ENCODE results near the gene SEC61A2.
"Not testable (repeated sequence)": the region's sequence is repeated elsewhere in the genome, so short reads cannot be mapped to it uniquely, and the experiment has no call there.

SEC61A2 gene

DNA sequence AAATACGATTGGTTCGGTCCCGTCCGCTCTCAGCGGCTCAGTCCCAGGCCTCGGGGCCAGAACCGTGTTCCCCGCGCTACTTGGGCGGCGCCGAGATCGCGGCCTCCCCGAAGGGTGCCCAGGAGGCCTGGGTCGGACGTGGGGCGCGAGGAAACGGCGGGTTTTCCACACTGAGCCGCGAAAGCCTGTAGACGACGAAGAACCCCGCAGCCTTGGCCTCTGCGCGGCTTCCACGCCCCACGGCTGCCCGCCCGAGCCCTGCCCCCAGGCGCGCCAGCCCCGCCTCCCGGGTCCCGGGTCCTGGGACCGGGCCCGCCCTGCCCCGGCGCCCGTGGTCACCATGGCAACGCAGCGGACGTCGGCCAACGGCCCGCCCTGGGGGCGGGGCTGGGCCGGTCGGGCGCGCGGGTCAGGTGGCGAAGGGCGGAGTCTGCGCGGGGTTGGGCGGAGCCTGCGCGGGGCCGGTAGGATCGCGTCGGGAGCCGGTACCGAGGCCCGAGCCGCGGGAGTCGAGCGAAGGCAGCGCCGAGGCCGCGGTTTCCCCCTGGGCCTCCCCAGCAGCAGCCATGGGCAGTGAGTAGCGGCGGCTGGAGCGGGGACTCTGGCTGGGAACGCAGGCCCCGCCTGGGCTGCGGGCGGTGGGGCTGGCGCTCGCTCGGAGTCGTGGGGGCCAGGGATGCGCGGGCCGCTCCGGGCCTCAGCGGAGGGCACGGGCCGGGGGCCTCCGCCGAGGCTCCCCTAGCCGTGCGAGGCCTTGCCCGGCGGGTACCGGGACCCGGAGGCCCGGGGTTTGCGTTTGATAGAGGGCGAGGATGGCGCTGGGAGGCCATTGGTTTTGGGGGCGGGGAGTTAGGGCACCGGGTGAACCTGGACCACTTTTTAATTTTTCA lies at the start of gene SEC61A2:
SEC61A2 (plus strand) TSS at position 456 of the 890 bp plus-strand sequence; CDS start at position 567, 111 bp downstream.
- DNase-seq, result peak; percentile 99

DNA sequence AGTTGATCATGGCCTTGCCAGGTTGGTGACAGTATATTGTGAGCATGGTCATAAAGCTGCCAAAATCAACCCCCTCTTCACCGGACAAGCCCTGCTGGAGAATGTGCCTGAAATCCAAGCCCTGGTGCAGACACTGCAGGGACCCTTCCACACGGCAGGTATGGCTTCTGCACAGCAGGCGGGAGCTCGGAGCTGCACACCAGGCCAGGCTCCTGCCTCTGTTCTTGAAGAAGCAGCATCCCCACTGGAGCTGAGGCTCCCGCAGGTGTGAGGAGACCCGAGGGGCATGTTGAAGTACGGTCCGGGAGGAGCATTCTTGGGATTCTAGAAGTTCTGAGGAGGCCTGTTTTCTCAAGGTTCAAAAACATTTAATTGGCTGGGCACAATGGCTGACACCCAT lies 48.0 kb upstream of the SEC61A2 start:
- DNase-seq, result no peak

DNA sequence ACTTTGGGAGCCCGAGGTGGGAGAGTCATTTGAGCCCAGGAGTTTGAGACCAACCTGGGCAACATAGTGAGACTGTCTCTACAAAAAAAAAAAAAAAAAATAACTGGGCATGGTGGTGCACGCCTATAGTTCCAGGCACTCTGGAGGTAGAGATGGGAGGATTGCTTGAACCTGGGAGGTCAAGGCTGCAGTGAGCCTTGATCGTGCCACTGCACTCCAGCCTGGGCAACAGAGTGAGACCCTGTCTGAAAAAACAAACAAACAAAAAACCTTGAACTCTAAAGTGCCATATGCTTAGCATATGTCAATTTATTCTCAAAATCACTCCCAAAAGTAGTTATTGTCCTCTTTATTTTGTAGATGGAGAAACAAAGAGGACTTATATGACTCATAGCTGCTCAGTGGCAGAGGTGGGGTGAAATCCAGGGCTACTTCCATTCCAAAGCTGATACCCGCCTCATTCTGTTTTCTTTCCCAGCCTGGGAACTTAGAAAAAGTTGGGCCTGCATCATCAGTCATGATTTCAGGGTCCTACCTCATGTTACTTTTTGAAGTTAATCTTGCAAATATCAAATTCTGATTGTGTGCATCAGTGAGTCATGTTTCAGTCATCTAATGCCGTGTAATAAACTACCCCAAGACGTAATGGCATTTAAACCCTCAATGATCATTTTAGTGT lies 47.5 kb upstream of the SEC61A2 start:
- no peak for DNase-seq

DNA sequence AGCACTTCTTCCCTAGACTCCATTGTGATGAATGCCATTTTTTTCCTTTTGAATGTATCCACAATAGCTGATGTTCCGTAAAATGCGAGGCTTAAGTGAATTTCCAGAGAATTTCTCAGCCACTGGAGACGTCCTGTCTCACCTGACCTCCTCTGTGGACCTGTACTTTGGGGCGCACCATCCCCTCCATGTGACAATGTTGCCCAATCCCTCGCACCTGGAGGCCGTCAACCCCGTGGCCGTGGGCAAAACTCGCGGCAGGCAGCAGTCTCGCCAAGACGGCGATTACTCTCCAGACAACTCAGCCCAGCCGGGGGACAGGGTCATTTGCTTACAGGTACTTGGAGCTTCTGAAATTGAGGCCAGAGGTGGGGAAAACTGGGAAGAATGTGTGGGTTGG lies 40.6 kb upstream of the SEC61A2 start:
- no peak for DNase-seq

DNA sequence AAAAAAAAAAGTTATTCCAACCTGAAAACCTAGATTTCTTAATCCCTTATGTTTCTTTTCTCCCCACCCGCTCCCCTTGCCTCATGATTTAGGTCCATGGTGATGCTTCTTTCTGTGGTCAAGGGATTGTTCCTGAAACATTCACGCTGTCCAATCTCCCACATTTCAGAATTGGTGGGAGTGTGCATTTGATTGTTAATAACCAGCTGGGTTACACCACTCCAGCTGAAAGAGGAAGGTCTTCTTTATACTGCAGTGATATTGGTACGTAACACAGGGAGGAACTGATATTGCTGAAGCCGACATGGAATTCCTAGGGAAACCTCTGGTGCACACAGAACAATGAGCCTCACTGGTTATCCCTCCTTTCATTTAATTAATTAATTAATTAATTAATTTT lies 38.1 kb upstream of the SEC61A2 start:
- no peak for DNase-seq

DNA sequence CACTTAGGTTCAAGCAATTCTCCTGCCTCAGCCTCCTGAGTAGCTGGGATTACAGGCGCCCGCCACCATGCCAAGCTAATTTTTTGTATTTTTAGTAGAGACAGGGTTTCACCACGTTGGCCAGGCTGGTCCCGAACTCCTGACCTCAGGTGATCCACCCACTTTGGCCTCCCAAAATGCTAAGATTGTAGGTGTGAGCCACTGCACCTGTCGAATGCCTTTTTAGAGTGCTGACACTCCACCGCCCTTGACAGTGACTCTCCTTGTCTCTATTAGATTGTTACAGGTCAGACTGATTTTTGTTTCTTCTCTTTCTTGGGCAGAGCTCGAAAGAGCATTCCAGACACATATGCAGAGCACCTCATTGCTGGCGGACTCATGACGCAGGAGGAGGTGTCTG lies 32.1 kb upstream of the SEC61A2 start:
- DNase-seq, result not testable (repeated sequence)

DNA sequence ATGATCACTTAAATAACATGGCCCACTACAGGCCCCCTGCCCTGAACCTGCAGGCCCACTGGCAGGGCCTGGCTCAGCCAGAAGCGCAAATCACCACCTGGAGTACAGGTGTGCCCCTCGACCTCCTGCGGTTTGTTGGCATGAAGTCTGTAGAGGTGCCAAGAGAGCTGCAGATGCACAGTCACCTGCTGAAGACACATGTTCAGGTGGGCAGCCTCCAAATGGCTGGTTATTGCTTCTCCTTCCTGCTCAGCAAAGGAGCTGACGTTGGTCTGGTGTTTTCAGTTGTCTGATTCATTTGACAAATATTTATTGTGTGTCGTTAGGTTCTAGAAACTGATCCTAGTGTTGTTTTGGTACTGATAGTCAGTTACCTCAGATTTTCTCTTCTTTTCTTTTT lies 31.7 kb upstream of the SEC61A2 start:
- no peak for DNase-seq

DNA sequence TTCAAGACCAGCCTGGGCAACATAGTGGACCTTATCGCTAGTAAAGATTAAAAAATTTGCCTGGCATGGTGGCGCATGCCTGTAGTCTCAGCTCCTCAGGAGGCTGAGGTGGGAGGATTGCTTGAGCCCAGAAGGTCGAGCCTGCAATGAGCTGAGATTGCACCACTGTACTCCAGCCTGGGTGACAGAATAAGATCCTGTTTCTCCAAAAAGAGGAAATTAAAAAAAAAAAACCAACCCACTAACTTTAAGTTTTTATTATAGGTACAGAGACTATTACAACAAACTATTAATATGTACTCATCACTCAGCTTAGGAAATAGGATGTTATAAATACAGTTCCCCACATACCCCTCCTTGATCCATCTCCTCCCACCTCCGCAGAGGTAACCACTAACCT lies 30.5 kb upstream of the SEC61A2 start:
- no peak for DNase-seq

DNA sequence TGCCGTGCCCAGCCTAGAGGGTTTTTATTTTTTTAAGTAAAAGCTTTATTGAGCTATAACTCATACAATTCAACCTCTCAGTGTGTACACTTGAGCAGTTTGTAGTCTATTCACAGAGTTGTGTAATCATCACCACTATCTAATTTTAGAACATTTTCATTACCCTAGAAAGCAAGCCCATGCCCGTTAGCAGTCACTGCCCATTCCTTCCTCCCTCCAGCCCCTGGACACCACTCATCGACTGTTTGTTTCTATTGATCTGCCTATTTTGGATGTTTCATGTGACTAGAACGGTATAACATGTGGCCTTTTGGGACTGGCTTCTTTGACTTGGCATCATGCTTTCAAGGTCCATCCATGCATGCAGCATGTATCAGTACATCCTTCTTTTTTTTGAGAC lies 25.7 kb upstream of the SEC61A2 start:
- no peak for DNase-seq

DNA sequence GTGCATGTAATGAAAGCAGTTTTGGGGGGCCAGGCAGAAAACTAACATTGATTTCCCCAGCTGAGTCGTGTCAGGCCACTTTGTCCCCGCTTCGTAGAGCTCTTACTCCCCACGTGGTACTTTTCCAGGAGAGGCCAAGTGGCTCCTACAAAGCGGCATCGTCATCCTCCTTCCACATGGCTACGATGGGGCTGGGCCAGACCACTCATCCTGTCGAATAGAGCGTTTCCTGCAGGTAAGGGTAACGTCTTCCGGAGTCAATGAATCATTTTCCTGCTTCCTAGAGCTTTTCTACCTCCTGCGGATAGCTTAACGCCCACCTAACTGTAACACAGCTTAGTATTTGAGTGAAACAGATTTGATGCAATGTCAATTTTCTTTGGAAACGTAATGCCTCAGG lies 21.7 kb upstream of the SEC61A2 start:
- no peak for DNase-seq

DNA sequence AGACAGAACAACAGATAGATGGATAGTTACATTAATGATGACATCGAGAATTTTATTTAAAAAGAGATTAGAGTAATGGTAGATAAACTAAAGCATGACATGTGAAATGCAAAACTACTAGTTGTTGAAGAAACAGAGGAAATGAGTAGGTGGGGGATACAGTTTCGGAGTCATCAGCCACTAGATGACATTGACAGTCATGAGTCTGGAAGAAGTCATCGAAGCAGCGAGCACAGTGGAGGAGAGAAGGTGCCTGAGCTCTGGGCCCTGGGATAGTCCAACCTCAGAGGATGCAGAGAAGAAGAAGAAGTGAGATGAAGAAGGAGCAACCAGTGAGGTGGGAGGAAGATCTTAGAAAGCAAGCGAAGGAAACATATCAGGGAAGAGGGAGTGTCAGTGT lies 20.2 kb upstream of the SEC61A2 start:
- DNase-seq, result no peak

DNA sequence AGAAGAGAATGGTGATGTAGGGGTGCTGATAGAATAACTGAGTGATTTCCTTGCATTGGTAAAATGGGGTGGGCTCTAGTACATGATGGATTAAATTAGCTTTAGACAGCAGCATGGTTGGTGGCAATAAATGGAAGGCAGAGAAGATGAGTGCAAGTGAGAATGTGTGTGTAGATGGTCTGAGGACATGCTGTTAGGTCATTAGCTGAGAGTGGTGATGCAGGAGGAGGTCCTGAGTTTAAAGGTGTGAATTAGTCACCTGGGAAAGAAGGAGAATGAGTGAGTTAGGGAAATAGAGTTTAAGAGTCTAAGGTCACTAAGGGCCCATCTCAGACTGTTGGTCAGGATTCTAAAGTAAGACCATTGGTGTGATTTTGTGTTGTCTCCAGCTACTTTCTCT lies 17.9 kb upstream of the SEC61A2 start:
- no peak for DNase-seq

DNA sequence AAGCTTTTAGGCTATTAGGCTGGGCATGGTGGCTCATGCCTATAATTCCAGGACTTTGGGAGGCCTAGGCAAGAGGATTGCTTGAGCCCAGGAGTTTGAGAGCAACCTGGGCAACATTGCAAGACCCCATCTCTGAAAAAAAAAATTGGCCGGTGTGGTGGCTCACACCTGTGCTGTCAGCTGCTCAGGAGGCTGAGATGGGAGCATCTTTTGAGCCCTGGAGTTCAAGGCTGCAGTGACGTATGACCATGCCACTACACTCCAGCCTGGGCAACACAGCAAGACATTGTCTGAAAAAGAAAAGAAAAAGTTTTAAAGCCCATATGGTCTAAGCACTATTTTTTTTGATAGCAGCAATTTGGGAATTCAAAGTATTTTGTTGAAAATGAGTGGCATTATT lies 15.8 kb upstream of the SEC61A2 start:
- DNase-seq, result no peak

DNA sequence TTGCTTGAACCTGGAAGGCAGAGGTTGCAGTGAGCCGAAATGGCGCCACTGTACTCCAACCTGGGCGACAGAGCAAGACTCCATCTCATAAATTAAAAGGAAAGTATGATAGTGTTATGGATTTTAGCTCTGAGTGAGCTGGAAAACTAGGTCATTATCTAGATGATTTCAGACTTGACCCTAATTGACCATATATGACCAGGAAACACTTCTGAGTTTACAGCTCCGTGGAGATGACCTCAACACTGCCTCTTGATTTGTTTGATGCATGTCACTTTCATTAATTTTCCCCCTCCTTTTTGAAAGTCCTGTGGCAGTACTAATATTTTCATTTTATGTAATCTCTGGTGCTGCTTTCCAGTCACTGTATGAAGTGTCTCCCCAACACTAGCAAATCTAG lies 7.8 kb upstream of the SEC61A2 start:
- no peak for DNase-seq

DNA sequence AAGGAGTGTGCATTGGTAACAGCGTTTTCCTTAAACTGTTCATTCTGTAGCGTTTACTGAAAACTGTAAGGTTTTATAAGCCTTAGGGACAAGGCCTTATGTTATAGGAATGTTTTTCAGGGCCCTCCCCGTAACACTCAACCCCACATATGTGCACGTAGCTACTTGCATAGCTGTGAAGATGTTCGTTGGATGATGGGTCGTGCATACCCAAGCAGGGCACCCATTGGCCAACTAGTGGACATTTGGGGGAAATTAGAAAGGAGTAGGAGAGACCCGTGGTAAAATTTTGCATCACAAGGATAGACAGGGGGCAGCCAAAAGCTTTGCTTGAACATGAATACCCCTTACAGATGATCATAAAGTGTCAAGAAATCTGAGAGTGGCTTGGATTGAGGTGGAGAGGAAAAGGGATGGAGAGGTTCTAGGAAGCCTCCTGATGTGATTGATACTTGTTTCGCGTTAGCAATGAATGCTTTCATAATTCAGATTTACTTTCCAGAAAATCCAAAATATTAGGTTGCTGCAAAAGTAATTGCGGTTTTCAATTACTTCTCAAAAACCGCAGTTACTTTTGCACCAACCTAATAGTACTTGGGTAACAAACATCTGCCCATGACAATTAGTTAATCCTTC lies 878 bp downstream of the SEC61A2 start:
- peak; percentile 30 for DNase-seq

DNA sequence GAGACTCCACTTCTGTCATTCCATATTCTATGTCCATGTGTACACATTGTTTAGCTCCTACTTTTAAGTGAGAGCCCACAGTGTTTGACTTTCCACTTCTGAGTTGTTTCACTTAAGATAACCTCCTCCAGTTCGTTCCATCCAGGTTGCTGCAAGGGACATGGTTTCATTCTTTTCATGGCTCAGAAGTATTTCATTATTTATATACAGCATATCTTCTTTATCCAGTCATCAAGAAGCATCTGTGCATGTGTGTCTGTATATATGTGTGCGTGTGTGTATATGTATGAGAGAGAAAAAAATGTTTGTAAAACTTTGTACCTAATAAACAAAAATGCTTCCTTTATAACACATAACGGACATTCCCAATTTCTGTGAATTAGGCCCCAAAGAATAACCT lies 6.2 kb downstream of the SEC61A2 start:
- DNase-seq, result no peak

DNA sequence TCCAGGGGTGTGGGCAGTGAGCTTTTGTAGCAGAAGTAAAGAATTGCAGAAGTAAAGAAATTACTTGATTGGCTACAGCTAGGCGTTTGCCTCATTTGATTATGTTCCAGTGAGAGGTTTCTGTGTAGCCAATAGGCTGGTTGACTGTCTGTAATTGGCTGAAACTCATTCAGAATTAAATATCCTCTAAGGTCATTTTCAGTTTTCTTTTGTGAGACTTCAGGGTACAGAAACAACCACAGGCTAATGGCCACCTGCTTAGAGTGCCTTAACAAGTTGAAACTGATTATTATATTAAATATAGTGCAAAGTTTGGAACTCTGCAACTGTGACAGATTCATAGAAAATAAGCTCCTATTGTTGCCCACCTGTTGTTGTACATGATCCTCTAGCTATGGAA lies 10.6 kb downstream of the SEC61A2 start:
- no peak for DNase-seq

DNA sequence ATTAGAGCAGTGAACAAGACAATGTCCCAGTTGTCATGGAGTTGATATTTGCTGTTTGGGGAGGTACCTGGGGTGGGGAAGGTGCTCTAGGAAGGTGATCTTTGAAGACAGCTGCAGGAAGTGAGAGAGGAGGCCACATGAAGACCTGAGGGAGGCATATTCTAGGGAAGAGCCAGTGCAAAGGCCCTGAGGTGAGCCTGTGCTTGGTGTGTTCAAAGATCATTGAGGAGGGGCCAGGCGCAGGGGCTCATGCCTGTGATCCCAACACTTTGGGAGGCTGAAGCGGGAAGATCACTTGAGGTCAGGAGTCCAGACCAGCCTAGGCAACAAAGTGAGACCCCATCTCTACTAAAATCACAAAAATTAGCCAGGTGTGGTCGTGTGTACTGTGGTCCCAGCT lies 15.1 kb downstream of the SEC61A2 start:
- DNase-seq, result no peak

DNA sequence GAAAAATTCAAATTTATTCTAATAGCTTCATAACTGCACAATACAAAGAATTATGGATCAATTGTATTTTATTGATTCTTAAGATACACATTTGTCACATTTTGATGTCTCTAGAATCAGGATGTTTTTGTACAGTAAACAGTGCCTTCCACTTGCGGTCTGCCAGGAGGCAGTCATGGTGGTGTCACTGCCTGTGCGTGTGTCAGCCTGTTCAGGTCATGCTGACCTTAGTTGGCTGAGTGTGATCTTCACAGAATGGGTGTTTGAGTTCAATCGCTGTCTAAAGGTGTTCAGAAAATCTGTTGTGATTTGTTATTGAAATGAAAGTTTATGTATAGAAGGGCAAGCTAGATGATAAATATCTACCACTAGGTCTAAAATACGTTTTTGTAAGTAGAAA lies 20.7 kb downstream of the SEC61A2 start:
- no peak for DNase-seq

DNA sequence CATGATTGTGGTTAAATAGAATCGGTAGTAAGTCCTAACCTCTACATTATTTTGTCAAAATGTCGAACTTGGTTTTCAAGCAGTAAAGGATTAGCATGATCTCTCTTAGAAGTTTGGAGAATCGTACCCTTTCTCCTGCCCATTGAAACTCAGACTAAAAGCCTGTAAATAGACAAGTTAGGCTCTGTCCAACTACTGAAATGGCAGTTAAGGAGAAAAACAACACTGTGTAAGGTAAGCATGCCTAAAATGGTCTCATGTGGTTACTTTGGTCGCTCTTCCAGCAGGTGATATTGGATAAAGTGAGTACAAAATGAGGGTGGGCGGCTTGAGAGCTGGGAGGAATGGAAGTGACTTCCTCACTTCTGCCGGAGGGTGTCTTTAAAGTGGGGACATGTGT lies 25.0 kb downstream of the SEC61A2 start:
- DNase-seq, result no peak

DNA sequence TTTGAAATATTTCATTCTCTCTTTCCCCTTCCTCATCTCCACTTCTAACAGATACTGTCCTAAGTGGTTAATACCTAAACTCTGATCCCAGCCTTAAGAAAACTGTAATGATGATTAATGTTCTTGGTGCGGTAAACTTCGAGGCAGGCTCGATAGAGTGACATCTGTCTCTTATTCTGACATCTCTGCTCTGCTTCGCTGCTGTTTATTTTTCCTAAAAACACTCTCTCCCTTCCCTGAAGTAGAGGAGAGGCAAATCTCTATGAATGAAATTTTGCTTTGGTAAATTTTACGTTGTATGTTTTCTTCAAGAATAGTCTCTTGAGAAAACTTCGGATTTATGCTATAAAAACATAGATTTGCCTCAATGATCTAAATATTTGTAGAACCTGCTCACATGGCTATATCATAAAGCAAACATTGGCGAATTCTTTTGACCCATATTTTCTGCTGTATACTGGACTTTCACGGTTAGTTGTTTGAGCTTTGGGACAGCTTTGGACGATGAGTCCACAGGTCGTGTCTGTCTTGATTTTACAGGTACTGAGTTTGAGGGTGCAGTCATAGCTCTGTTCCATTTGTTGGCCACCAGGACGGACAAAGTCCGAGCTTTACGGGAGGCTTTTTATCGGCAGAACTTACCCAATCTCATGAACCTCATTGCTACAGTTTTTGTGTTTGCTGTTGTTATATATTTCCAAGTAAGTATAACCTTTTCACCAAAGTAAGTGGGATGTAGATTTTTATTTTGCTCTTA lies 27.1 kb downstream of the SEC61A2 start:
- no peak for DNase-seq

DNA sequence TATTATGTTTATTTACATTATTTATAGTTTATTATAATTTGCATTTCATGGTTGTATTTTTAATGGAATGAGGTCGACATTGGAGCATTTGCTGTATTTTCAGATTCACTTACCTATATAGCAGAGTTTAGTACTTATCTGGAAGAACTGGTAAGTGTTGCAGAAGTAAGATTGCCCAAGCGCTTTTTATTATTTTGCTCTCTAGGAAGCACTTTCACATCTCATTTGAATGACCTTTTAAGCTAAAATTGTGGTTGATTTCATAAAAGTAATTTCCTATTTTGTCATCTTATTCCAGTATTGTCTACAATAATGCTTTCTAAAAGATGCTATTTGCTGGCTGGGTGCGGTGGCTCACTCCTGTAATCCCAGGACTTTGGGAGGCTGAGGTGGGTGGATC lies 28.6 kb downstream of the SEC61A2 start:
- DNase-seq, result no peak

DNA sequence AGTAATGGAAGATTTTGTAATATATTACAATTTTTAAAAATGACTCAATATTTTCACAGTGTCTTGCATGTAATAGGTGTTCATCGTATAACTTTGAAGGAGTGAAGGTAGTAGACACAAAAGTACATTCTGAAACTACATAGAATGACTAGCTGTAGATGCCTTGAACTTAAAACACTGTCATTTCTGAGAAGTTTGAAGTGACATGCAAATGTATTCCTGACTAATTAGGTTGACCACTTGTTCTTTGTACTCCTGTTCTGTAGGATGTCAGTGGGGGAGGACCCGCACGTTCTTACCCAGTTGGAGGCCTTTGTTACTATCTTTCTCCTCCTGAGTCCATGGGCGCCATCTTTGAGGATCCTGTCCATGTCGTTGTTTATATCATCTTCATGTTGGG lies 31.2 kb downstream of the SEC61A2 start:
- no peak for DNase-seq

Data from activated T-cell treated with anti-CD3 and anti-CD28 coated beads, Interleukin-2, amount 50 U/mL, for 1 hour (primary cell).